Measurements from ENCODE around the gene SLC28A3. TPM values are rescaled to one million over a fixed set of nuclear protein-coding genes. Genes with fewer than 3 reads are reported as not detected.

SLC28A3 gene
- total and polyA plus RNA-seq, 2 donors, result 0.09 to 2.0 TPM

DNA sequence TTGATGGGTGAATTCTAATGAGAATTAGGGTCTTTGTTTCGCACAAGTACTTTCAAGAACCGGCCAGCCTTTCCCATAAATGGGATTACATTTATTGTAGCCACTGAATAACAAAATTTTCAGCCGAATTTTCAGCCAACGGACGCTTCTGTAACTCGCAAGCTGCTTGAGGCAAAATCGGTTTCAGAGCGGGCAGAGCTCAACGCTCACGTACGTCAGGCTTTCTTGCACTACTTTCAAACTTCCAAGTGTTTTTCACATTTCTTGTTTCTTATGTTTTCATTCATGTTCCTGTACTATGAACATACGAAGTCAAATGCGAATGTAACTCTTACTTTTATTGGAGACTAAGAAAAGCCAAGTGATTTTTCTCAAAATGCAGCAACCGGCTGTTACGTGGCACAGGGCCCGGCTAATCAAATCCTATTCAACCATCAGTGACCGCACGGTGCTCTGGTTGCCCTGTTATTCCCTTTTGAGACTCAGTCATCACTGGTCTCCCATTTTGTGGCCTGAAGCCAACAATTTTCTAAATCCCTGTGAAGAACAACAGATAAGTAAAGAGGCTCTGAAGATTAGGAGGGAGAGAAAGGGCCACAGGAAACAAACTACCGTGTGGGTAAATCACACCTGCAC lies 68.5 kb downstream of the SLC28A3 start:
- no peak for DNase-seq (ENCODE audit: extremely low spot score)
- H3K27ac ChIP-seq (ENCODE audit: low read depth), result no peak overlapping the region
- H3K4me1 ChIP-seq (ENCODE audit: insufficient read depth), result no peaks in the 10 kb centered on the region
- H3K36me3 ChIP-seq (ENCODE audit: insufficient read depth), result no peaks in the 10 kb centered on the region
- WGBS, result 49% methylated on average over 19 of the region's 19 CpGs
- H3K4me3 ChIP-seq (ENCODE audit: low read depth, low read length), result peak overlapping the region; percentile 11

DNA sequence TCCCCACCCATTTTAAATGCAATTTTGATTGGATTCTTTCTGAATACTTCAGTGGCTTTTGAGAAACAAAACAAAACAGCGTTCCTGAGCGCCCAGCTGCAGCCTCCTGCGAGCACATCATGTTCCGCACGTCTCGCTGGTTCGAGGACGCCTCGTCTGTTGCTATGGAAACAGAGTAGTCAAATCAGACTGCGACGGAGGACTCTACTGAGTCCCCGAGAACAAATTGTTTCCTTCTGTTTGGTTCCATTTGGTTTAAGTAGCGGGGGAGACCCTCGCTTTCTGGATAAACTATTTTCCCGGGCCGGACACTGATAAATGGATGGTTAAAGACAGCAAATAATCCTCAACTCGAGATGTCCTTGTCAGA lies 69.0 kb downstream of the SLC28A3 start:
- H3K36me3 ChIP-seq (ENCODE audit: insufficient read depth), result no peaks in the 10 kb centered on the region
- H3K27ac ChIP-seq (ENCODE audit: low read depth), result no peak overlapping the region
- peak overlapping the region; percentile 11 for H3K4me3 ChIP-seq (ENCODE audit: low read depth, low read length)
- WGBS, result 4% methylated on average over 17 of the region's 17 CpGs
- H3K4me1 ChIP-seq (ENCODE audit: insufficient read depth), result no peaks in the 10 kb centered on the region
- peak; percentile 78 for DNase-seq (ENCODE audit: extremely low spot score)

DNA sequence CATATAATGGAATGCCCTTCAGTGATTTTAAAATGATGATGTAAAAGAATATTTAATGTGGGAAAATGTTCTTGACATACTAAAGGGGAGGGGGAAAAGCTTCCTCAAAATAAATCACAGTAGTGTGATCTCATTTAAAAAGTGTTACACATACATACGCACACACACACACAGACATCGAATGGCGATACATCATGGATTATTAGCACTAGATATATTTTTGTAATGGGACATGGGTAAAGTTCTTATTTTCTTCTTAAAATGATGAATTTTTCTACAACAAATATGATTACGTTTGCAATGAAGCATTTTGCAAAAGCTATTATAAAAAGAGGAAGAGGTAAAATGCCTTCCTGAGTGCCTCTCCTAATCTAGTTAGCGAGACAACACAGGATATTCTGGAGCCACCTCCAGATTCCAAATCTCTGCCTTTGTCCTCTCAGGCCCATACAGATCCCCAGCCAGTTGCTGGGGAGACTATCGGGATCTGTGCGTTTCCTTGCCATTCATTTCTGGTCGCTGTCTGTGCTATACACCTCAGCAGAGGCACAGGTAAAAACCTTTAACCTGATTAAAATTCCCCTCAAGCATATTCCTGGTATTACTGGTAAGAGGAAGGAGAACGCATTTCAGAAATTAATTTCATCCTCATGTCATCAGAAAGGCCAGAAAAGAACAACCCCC lies 69.6 kb downstream of the SLC28A3 start:
- Histone ChIP-seq H3K4me1 (ENCODE audit: insufficient read depth) (no peaks in the 10 kb centered on the region), H3K27ac (ENCODE audit: low read depth) (no peak overlapping the region), H3K36me3 (ENCODE audit: insufficient read depth) (no peaks in the 10 kb centered on the region), H3K4me3 (ENCODE audit: low read depth, low read length) (no peak overlapping the region)
- no peak for DNase-seq (ENCODE audit: extremely low spot score)
- 51% methylated on average over 9 of the region's 9 CpGs for WGBS

DNA sequence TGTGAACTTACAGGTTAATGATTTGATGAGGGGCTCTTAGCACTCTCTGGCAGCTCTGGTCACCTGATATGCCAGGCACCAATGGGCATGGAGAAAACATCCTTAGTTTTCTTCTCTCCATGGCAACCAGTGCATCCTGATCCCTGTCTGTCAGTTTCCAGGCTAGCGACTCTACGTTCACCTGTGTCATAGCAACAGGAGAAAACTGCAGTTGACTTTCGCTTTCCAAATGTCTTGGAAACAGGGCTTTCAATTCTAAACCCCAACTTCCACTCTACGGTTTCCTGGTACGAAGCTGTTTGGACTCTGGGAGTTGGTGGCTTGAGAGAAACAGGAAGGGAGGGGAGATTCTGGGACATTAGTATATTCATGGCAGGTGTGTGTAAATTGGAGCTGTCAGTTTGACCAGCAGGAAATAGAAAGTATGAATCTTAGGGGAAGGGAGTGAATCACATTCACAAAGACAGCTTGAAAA lies 74.4 kb downstream of the SLC28A3 start:
- no peaks in the 10 kb centered on the region for H3K36me3 ChIP-seq (ENCODE audit: insufficient read depth)
- H3K4me1 ChIP-seq (ENCODE audit: insufficient read depth), result no peaks in the 10 kb centered on the region
- no peak for DNase-seq (ENCODE audit: extremely low spot score)
- H3K4me3 ChIP-seq (ENCODE audit: low read depth, low read length), result no peak overlapping the region
- no peak overlapping the region for H3K27ac ChIP-seq (ENCODE audit: low read depth)
- 45% methylated on average over 5 of the region's 5 CpGs for WGBS

DNA sequence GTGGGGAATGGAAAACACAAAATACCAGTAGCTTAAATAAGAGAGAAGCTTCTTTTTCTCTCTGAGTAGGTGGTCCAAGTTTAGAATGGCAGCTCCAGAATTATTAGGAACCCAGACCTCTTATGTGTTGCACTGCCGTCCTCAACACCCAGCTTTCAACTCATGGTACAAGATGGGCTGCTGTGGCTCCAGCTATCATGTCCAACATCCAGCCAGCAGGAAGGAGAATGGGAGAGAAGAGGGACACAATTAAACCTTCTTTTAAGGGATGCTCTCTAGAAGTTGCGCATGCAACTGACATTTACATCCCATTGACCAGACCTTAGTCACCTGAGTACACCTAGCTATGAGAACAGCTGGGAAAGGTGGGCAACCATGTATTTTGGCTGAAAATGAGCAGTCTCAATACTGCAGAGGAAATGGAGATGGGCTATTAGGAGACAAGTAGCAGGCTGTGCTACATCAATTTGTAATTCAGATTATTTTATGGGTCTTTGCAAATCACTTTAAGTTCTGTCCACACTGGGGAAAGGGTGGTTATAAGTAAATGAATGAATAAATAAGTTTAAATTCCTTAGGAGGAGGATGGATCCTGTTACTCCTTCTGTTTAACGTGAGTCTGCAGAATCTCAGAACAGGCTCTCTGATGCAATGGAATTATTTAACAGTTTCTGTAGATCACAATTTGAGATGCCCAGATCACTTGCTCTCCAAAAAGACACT lies 76.1 kb downstream of the SLC28A3 start:
- Histone ChIP-seq H3K27ac (ENCODE audit: low read depth) (no peak overlapping the region), H3K4me1 (ENCODE audit: insufficient read depth) (no peaks in the 10 kb centered on the region), H3K36me3 (ENCODE audit: insufficient read depth) (no peaks in the 10 kb centered on the region), H3K4me3 (ENCODE audit: low read depth, low read length) (no peak overlapping the region)
- no peak for DNase-seq (ENCODE audit: extremely low spot score)
- 76% methylated on average over 3 of the region's 3 CpGs for WGBS

DNA sequence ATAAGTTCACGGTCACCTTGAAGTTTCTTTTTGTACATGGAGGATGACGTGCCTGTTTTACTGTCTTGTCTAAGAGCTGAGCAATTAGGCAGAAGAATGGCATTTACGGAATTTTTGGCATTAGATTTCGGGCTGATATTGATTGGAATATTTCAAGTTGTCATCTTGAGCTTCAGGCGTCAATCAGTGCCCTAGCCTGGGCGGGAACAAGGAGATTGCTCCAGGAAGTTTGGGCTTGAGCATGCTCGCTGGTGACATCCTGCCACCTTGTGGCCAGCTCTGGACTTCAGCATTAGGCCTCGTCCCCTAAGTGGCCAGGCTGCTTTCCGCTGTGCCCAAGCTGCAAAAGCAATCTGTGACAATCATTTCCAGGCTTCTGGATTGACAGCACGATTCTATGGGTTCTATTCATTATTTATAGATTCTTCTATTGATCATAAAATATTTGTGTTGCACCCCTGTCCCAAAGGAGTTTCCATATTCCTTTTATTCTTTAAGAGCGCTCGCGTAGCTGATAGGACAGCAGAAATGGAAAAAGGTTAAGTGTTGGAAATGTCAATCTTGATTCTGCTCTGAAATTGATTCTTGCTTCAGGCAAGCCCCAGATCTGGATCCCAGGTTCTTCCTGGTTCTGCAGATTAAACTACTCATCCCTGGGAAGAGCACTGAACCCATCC lies 79.3 kb downstream of the SLC28A3 start:
- 32% methylated on average over 13 of the region's 13 CpGs for WGBS
- Histone ChIP-seq H3K4me1 (ENCODE audit: insufficient read depth) (no peaks in the 10 kb centered on the region), H3K36me3 (ENCODE audit: insufficient read depth) (no peaks in the 10 kb centered on the region), H3K27ac (ENCODE audit: low read depth) (no peak overlapping the region), H3K4me3 (ENCODE audit: low read depth, low read length) (no peak overlapping the region)
- DNase-seq (ENCODE audit: extremely low spot score), result no peak

DNA sequence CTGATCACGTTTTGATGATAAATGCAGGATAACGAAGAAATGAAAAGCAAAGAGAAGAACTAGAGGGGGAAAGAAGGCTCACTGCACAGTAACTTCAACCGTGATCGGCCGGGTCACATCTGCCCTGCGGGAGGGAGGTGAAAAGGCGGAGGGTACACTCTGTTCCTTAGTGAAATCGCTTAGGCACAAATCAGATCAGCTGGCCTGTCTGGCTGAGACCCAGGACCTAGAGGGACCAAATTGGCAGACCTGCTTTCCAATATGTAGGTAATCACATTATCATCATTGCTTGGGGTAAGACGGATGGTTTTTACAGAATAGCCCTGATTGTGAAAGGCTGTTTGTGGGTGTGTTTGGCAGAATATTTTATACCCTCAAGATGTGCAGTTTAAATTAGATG lies 82.2 kb downstream of the SLC28A3 start:
- Histone ChIP-seq H3K4me3 (ENCODE audit: low read depth, low read length) (no peak overlapping the region), H3K4me1 (ENCODE audit: insufficient read depth) (no peaks in the 10 kb centered on the region), H3K27ac (ENCODE audit: low read depth) (no peak overlapping the region), H3K36me3 (ENCODE audit: insufficient read depth) (no peaks in the 10 kb centered on the region)
- 75% methylated on average over 9 of the region's 9 CpGs for whole genome bisulfite sequencing
- no peak for DNase-seq (ENCODE audit: extremely low spot score)

DNA sequence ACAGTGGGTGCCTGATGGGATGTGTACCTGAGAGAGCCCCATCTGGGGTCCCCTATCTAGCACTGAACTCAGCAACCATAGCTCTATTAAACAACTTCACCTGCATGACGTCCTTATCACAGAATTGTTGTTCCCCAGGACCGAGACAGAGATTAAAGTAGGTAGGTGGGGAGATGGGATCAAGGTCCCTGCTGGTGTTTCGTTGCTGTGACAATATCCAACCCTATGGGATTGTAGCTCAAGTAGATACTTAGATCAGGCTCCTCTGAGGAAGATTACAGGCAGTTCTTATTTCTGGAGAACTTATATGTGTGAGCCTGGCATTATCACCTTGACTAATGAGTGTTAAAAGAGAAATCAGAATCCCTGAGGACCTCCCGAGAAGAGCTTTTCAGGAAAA lies 84.9 kb downstream of the SLC28A3 start:
- 77% methylated on average over 4 of the region's 4 CpGs for WGBS
- no peak for DNase-seq (ENCODE audit: extremely low spot score)
- Histone ChIP-seq H3K4me1 (ENCODE audit: insufficient read depth) (no peaks in the 10 kb centered on the region), H3K27ac (ENCODE audit: low read depth) (no peak overlapping the region), H3K36me3 (ENCODE audit: insufficient read depth) (no peaks in the 10 kb centered on the region), H3K4me3 (ENCODE audit: low read depth, low read length) (no peak overlapping the region)

DNA sequence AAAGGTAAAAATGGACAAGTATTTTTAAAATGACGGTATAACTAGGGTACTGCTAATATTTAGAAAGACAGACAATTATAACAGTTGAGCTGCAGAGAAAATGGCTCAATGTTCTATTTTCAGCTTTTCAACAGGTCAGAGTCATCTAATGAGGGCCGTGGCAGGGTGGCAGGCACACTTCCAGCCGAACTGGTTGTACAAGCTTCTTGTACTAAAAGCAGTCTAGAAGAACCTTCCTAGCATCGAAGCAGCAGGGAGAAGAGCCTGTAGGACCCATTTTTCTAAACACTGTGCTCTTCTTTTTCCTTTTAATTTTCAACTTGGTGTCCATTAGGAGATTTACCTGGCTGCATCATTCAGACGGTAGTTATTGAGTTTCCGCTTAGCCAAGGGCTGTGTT lies 85.6 kb downstream of the SLC28A3 start:
- WGBS, result 76% methylated on average over 6 of the region's 6 CpGs
- H3K36me3 ChIP-seq (ENCODE audit: insufficient read depth), result no peaks in the 10 kb centered on the region
- no peaks in the 10 kb centered on the region for H3K4me1 ChIP-seq (ENCODE audit: insufficient read depth)
- no peak overlapping the region for H3K4me3 ChIP-seq (ENCODE audit: low read depth, low read length)
- no peak overlapping the region for H3K27ac ChIP-seq (ENCODE audit: low read depth)
- no peak for DNase-seq (ENCODE audit: extremely low spot score)

DNA sequence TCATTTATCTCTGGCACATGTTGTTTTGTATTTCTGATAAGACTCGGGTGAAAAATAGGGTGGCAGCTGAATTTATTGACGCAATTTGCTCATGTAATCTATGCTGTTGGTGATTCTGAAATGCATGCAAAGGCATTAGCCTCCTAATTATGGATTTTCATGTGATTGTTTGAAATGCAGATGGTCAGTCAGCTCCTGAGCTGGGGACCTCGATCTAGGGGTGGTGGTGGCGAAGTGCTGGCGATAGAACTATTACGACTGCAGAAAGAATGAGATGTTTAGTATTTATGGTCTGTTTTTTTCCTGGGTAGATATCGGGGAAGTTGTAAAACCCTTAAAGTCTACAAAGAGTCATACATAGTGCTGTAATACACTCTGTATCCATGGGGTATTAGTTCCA lies 88.6 kb downstream of the SLC28A3 start:
- H3K36me3 ChIP-seq (ENCODE audit: insufficient read depth), result no peaks in the 10 kb centered on the region
- no peak for DNase-seq (ENCODE audit: extremely low spot score)
- H3K4me3 ChIP-seq (ENCODE audit: low read depth, low read length), result no peak overlapping the region
- WGBS, result 55% methylated on average over 7 of the region's 7 CpGs
- no peaks in the 10 kb centered on the region for H3K4me1 ChIP-seq (ENCODE audit: insufficient read depth)
- no peak overlapping the region for H3K27ac ChIP-seq (ENCODE audit: low read depth)

DNA sequence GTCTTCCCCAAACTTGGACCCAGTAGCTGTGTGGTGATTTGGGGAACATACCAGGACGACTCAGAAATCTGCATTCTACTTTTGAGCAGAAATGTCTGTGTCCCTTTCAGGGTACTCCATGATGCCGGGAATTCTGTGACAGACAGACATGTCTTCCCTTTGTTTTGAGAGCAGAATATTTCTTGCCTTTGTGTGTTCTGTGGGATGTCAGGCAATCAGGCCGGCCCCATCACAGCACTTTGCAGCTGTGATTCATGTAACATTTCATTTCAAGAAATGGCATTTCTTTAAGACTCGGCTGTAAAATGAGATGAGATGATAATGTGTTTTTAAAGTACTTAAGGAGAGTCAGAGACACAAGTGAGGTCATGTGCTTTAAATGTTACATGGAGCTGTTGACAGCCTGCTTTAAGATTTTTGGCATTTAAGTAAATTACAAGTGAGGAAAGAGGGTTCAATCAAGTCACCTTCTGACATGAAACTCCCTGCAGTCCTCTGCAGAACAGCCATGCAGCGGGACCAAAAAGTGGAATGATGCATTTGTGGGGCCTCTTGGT lies 98.7 kb downstream of the SLC28A3 start:
- no peaks in the 10 kb centered on the region for H3K4me1 ChIP-seq (ENCODE audit: insufficient read depth)
- no peak overlapping the region for H3K27ac ChIP-seq (ENCODE audit: low read depth)
- no peak for DNase-seq (ENCODE audit: extremely low spot score)
- no peak overlapping the region for H3K4me3 ChIP-seq (ENCODE audit: low read depth, low read length)
- WGBS, result 60% methylated on average over 5 of the region's 5 CpGs
- no peaks in the 10 kb centered on the region for H3K36me3 ChIP-seq (ENCODE audit: insufficient read depth)

DNA sequence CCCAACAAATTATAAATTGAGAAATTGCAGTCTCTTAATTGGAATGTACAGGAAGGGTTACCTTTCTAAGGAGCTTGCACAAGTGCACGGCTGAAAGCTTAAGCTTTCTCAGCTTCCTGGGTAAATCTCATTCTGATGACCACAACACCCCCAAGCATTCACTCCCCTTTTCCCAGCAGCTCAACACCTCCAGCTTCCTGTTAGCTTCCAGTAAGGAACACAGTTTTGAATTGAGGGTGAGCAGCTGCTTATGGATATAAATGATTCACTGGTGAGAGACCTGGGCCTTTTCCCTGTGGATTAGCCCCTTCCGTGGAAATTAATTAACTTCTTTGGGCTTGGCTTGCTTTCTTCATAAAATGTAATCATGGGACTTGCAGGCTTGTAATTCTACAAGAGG lies 101.2 kb downstream of the SLC28A3 start:
- WGBS, result 71% methylated on average over 2 of the region's 2 CpGs
- Histone ChIP-seq H3K4me1 (ENCODE audit: insufficient read depth) (no peaks in the 10 kb centered on the region), H3K36me3 (ENCODE audit: insufficient read depth) (no peaks in the 10 kb centered on the region), H3K27ac (ENCODE audit: low read depth) (no peak overlapping the region), H3K4me3 (ENCODE audit: low read depth, low read length) (no peak overlapping the region)
- no peak for DNase-seq (ENCODE audit: extremely low spot score)

DNA sequence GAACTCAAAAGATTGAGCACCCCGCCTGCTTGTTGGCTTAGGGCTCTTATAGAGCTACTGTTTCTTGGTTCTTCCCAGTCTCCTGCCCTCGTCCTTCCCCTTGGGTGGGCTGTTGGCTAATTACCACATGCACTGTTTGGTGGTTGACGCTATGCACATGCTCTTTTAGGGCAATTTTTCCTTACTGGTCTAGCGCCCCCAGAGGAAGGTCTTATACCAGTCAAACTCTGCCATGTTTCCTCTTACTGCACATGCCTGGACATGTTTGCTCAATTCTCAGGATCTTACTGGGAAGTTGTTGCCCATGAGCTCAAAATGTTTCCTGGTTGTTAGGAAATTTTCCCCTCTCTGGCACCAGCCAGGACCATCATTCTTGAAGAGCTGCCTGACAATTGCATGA lies 101.9 kb downstream of the SLC28A3 start:
- no peaks in the 10 kb centered on the region for H3K36me3 ChIP-seq (ENCODE audit: insufficient read depth)
- no peak for DNase-seq (ENCODE audit: extremely low spot score)
- H3K4me3 ChIP-seq (ENCODE audit: low read depth, low read length), result no peak overlapping the region
- WGBS, result 86% methylated on average over 4 of the region's 4 CpGs
- H3K4me1 ChIP-seq (ENCODE audit: insufficient read depth), result no peaks in the 10 kb centered on the region
- no peak overlapping the region for H3K27ac ChIP-seq (ENCODE audit: low read depth)
